GM21423 (cell line): ENCODE measurements around the gene HLCS.

Experiments
- ATAC-seq: cut with Tn5 transposase; IDR thresholded peaks from one replicate; pipeline ENCODE4 v1.9.1; 2021; ENCODE audit warnings: mild to moderate bottlenecking, moderate library complexity; ENCODE audit not compliant: unreplicated experiment

The HLCS gene

GRCh38 chr21:36749935-36750575 is 216.4 kb downstream of the HLCS start:
- ATAC-seq: no peak

- no peak for ATAC-seq
Measured at GRCh38 chr21:36747815-36748383, 218.6 kb downstream of the HLCS start.

GRCh38 chr21:36747041-36747814 is 219.2 kb downstream of the HLCS start:
- ATAC-seq: no peak

GRCh38 chr21:36745459-36745858 is 221.0 kb downstream of the HLCS start:
- ATAC-seq: no peak

GRCh38 chr21:36744560-36745231 is 221.8 kb downstream of the HLCS start:
- ATAC-seq: no peak

DNA sequence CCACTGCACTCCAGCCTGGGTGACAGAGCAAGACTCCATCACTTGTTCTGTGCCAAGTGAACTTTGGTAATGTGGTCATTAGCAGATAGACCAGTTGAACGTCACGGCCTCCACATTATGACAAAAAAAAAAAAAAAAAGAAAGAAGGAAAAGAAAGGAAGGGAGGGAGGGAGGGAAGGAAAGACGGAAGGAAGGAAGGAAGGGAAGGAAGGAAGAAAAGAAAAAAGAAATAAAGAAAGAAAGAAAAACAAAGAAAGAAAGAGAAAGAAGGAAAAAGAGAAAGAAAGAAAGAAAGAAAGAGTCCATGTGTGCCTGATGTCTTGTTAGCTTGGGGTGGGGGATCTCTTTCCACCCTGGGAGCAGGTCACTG is 222.3 kb downstream of the HLCS start:
- no peak for ATAC-seq

- ATAC-seq: no peak
Measured at GRCh38 chr21:36743446-36743845, 223.0 kb downstream of the HLCS start.

- no peak for ATAC-seq
Measured at GRCh38 chr21:36743008-36743407, 223.5 kb downstream of the HLCS start.

DNA sequence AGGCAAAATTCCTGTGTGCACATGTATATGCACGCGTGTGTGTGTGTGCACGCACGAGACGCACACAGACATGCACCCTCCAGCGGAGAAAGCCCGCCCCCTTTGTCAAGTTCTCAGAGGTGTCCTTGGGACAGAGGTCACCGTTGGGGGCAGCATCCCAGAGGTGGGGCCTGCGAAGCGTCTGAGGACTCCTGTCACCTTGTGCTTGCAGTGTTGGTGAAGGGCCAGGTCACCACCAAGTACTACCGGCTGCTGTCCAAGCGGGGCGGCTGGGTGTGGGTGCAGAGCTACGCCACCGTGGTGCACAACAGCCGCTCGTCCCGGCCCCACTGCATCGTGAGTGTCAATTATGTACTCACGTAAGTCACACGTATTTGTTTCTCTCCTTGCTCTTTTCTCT is 225.0 kb downstream of the HLCS start:
- no peak for ATAC-seq

DNA sequence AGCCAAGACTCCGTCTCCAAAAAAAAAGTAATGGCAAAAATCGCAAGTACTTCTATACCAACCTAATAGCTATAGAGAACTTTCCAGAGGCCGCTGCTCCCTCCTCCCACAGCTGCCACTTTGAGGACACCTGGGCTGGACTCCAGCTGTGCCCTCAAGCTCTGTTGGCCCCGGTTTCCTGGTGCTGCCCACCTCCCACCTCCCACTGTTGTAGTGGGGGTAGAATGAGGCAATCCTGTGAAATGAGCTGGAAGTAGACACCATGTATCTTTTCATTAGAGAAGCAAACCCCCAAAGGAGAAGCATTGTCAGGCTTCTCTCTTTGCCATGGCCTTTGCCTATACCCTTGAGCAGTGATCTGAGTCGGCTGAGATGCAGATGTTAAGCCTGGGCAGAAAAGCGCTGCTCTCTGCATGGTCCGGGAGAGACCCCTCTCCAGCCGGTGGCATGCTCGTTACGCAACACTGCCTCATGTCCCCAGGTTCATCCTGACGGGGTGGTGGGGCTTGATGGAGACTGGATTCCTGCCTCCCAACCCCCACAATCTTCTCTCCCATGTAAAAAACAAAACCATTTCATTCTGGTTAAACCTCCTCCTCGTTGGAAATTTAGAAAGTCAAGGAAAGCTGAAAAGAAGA is 227.9 kb downstream of the HLCS start:
- ATAC-seq: no peak

- no peak for ATAC-seq
Measured at GRCh38 chr21:36735724-36736320, 230.6 kb downstream of the HLCS start.

DNA sequence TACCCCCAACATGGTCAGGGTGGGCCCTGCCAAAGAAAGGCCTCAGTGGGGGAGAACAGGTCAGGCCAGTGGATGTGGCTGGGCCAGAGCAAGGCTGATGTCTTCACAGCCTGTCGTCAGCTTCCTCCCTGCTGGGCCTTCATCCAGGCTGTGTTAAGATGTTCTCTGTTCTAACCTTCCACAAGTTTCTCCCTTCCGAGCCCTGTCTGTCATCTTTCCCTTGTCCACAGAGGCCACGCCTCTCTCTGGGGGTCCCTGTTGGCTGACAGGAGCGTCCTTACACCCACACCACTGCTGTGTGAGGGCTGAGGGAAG is 231.3 kb downstream of the HLCS start:
- ATAC-seq: no peak

DNA sequence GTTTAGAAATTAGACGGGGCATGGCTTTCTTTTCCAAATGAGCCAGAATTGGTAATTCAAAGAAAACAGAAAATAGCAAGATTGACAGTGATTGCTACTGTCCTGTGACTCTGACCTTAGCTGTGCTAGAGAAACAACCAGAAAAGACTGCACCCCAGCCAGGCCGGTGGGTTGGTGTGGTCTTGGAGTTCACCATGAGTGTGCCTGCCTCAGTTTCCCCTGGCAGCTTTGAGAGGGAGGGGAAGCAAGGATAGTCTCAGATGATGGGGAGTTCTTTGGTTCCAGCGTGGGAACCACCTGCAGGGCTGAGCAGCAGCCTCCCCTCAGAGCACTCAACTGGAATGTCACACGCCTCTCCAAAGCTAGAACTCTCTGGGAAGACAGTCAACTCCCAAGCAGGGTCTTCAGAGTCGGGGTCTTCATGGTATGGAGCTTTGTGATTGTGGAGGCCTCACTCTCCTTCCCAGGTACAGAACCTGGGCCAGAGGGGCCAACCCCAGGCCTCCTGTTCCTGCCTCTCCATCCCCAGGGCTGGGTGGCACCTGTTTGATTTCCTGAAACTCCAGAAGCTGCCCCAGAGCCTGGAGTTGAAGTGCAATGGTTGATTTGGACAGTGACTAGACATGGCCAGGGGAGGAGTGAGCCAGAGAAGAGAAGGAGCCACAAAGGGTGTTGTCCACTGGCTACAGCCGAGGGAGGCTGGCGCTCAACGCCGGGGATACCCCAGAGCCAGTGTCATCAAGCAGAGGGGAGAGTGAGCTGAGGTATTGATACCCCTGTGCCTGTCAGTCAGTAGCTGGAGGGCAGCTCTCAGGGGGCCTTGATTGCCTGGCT is 231.9 kb downstream of the HLCS start:
- ATAC-seq: no peak

- no peak for ATAC-seq
Measured at GRCh38 chr21:36733857-36734256, 232.6 kb downstream of the HLCS start.

GRCh38 chr21:36732761-36733160 is 233.7 kb downstream of the HLCS start:
- no peak for ATAC-seq

DNA sequence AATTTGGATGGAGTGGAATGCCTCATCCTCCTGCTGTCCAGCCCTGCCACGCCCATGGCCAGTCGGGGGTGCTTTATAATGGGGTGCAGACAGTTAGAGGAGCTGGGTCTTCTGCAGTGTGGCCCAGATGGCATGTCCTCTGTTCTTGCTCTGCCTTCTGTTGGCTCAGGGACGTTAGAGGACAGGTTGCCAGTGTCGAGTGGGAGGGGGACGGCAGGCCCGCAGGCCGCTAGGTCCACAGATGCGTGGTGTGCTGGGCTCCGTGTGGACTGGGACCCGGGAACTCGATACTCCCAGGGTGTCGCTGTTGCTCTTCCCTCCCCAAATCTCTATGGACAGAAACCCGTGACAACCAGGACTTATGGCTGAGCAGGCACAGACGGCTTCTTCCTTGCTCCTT is 234.3 kb downstream of the HLCS start:
- ATAC-seq: no peak

DNA sequence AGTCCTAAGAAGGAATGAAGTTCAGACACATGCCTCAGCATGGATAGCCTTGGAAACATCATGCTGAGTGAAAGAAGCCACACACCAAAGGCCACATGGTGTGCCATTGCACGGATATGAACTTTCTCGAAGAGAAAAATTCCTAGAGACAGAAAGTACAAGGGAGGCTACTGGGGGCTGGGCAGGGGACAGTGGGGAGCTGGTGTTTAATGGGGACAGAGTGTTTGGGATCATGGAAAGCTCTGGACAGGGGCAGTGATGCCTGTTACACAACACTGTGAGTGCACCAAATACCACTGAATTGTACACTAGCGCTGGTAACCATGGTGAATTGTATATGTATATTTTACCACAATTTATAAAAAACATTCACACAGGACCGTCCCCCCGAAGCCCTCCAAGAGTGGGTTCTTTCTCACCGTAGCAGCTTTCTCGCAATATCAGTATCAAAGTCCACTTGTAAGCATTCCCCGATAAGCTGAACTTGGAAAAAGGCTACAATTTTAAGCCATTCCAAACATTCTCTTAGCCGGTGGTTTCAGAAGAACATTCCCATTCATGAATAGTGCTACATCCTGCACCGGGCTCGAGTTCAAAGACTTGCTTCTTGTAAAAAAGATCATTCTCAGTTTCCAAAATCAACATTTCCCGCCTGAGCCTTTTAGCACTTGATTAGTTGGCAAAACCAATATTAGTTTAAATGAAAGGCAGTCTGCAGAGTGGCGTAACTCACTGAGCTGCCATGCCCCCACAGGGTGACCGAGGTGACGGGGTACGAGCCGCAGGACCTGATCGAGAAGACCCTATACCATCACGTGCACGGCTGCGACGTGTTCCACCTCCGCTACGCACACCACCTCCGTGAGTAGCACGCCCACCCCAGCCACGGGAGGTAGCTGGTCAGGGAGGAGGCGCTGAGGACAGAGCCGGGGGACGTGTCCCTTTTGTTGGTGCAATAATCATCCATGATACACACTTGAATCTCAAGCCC is 235.9 kb downstream of the HLCS start:
- no peak for ATAC-seq

DNA sequence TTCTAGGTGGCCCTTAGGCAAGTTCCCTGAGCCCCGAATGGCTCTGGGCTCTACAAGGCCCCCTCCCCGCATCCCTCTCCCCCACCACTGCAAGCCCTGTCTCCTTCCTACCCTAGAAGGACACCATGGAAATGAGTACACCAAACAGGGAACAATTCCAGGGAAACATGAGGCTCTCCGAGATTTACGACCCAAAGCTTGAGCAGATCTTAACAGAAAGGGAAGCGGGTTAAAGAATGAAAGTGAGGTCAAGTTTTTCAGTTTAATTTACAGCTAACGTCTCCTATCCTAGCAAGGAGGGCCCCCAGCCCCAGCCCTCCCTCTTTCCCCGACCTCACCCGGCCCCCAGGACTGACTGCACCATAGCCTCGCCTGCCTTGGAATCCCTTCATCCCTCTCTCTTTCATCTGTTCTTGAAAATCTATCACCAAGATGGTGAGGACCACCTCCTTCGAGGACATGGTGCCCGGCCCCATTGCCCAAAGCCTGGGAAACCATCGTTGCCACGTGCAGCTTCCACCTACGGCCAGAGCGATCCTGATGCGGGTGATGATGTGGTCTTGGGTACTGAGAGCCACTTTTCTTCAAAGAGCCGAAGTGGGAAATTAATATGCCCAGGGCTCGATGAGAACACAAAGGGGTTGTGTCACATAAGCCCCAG is 237.0 kb downstream of the HLCS start:
- ATAC-seq: no peak
